ENCODE measurements around the gene FRMD5.
"Not testable (repeated sequence)": the region's sequence is repeated elsewhere in the genome, so short reads cannot be mapped to it uniquely, and the experiment has no call there.

FRMD5 gene

GRCh38 chr15:43880406-43881194 is 314.5 kb downstream of the FRMD5 start:
- no peak for DNase-seq

- DNase-seq = no peak
Measured at GRCh38 chr15:43879386-43880355, 315.4 kb downstream of the FRMD5 start.

GRCh38 chr15:43878446-43878845 is 316.6 kb downstream of the FRMD5 start:
- DNase-seq = no peak

GRCh38 chr15:43877371-43877770 is 317.7 kb downstream of the FRMD5 start:
- no peak for DNase-seq

GRCh38 chr15:43876872-43877271 is 318.2 kb downstream of the FRMD5 start:
- DNase-seq = no peak

- no peak for DNase-seq
Measured at GRCh38 chr15:43873651-43874050, 321.4 kb downstream of the FRMD5 start.

- DNase-seq = no peak
Measured at GRCh38 chr15:43872416-43873020, 322.6 kb downstream of the FRMD5 start.

- DNase-seq = no peak
Measured at GRCh38 chr15:43871835-43872234, 323.2 kb downstream of the FRMD5 start.

- DNase-seq = no peak
Measured at GRCh38 chr15:43868406-43868805, 326.7 kb downstream of the FRMD5 start.

- no peak for DNase-seq
Measured at GRCh38 chr15:43867096-43867495, 328.0 kb downstream of the FRMD5 start.

- DNase-seq = not testable (repeated sequence)
Measured at GRCh38 chr15:43866636-43867035, 328.4 kb downstream of the FRMD5 start.

GRCh38 chr15:43859546-43859945 is 335.5 kb downstream of the FRMD5 start:
- DNase-seq = no peak

- DNase-seq = no peak
Measured at GRCh38 chr15:43854801-43855200, 340.3 kb downstream of the FRMD5 start.

- no peak for DNase-seq
Measured at GRCh38 chr15:43852607-43853006, 342.5 kb downstream of the FRMD5 start.

- DNase-seq = no peak
Measured at GRCh38 chr15:43851251-43851650, 343.8 kb downstream of the FRMD5 start.

GRCh38 chr15:43845421-43845820 is 349.6 kb downstream of the FRMD5 start:
- DNase-seq = no peak

- DNase-seq = not testable (repeated sequence)
Measured at GRCh38 chr15:43832485-43832884, 362.6 kb downstream of the FRMD5 start.

- not testable (repeated sequence) for DNase-seq
Measured at GRCh38 chr15:43831519-43832052, 363.5 kb downstream of the FRMD5 start.

GRCh38 chr15:43830691-43831275 is 364.3 kb downstream of the FRMD5 start:
- not testable (repeated sequence) for DNase-seq

- not testable (repeated sequence) for DNase-seq
Measured at GRCh38 chr15:43829951-43830540, 365.0 kb downstream of the FRMD5 start.

GRCh38 chr15:43828061-43828657 is 366.9 kb downstream of the FRMD5 start:
- no peak for DNase-seq
